ENCODE results near the gene IL12A. TPM values are rescaled to one million over a fixed set of nuclear protein-coding genes. Genes with fewer than 3 reads are reported as not detected.

IL12A gene
- total RNA-seq, 1 donor from 2014 or later, result not detected

DNA sequence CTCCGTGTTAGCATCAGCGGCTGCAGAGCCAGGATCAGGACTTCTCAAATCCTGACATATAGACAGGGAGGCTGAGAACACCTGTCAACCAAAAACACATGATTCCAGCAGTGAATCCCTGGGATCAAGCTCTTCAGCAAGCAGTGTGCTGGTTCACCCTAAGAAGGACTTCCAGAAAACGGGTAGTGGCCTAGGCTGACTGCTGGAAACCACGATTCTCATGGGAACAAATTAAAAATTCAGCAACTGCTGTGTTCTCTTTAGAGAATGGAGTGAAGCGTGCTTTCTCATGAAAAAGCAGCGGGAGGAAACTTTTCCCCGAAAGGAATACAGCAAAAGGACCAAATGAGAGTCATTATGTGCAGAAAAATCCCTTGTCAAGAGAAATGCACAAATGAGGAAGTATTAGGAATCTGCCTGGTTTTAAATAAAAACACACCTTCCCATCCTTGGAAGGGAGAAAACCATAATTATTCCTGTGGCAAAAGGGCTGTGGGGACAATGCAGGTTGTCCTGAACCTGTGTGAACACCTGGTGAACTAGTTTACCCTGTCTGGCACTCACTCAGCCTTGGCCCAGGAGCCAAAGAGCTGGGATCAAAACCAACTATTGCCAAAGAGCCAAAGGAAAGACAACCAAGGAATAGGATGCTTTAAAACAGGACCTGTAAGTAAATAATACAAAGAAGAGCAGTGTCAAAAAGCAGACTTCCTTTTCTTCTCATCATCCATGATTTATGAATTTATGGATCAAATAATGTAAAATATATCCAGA lies 13.4 kb downstream of the IL12A start:
- Histone ChIP-seq H3K9me3 (no peaks in the 10 kb centered on the region), H3K27me3 (no peaks in the 10 kb centered on the region), H3K4me3 (no peak overlapping the region), H3K36me3 (no peaks in the 10 kb centered on the region), H3K27ac (no peak overlapping the region), H3K4me1 (no peaks in the 10 kb centered on the region)
- no peak for DNase-seq (ENCODE audit: low spot score in 2 of 2)
- TF ChIP-seq, protein P1, sequence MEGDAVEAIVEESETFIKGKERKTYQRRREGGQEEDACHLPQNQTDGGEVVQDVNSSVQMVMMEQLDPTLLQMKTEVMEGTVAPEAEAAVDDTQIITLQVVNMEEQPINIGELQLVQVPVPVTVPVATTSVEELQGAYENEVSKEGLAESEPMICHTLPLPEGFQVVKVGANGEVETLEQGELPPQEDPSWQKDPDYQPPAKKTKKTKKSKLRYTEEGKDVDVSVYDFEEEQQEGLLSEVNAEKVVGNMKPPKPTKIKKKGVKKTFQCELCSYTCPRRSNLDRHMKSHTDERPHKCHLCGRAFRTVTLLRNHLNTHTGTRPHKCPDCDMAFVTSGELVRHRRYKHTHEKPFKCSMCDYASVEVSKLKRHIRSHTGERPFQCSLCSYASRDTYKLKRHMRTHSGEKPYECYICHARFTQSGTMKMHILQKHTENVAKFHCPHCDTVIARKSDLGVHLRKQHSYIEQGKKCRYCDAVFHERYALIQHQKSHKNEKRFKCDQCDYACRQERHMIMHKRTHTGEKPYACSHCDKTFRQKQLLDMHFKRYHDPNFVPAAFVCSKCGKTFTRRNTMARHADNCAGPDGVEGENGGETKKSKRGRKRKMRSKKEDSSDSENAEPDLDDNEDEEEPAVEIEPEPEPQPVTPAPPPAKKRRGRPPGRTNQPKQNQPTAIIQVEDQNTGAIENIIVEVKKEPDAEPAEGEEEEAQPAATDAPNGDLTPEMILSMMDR (IDR thresholded peaks at IDR 0.05), result no peak
- intact Hi-C loops (cut with DNase I), result no loop called here

DNA sequence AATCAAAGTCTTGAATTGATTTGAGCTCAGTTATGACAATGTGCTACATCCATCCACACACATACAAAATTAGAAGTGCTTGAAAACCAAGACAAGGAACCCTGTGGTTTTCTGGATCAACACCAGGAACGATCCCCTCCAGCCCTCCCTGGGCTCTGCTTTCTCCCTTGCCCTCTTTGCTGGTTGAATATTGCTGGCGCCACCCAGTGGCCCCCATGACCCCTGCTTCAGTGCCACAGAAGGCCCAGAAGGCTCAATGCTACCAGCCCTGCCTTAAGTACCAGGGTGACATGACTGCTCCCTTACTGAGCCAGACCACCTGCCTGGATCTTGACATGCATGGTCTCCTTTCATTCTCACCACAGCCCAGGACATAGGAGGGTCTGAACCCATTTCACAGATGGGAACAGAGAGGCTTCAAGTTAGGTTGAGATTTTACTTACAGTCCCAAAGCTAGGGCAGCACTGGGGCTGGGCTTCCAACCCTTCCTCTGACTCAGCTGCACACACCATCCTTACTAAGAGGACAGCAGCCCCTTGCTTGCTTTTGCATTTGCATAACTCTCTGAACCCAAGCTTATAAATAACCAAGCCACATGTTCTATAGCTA lies 15.0 kb downstream of the IL12A start:
- Histone ChIP-seq H3K27ac (no peak overlapping the region), H3K9me3 (no peaks in the 10 kb centered on the region), H3K4me3 (no peak overlapping the region), H3K4me1 (no peaks in the 10 kb centered on the region), H3K27me3 (no peaks in the 10 kb centered on the region), H3K36me3 (no peaks in the 10 kb centered on the region)
- TF ChIP-seq, protein P1 (IDR thresholded peaks at IDR 0.05), result peak in 2 of 3 experiments; percentile 22 to 53
- intact Hi-C loops (cut with DNase I), result no loop called here
- DNase-seq (ENCODE audit: low spot score in 2 of 2), result no peak

DNA sequence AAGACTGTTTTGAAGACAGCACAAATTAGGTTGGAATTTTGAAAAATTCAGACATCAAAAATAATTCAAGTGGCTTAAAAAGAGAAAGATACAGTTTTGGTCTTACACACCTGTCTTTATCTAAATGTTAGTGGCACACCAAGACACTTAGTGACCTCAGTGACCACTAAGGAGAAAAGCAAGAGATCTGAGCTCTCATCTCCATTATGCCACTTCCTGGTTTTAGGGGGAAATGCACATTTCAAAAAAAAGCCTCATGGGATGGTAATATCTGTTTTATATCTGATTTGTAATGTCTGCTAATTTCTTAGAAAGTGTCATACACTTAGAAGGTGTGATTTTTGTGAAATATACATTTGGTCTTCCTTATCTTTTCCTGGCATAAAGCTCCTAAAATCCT lies 16.4 kb downstream of the IL12A start:
- no peaks in the 10 kb centered on the region for H3K36me3 ChIP-seq
- H3K9me3 ChIP-seq, result no peaks in the 10 kb centered on the region
- intact Hi-C loops (cut with DNase I), result loop anchor here (5.0 kb wide), 2 partner anchors 178 to 743 kb away; no protein-coding TSS in a partner anchor
- no peaks in the 10 kb centered on the region for H3K4me1 ChIP-seq
- H3K27me3 ChIP-seq, result no peaks in the 10 kb centered on the region
- no peak overlapping the region for H3K27ac ChIP-seq
- TF ChIP-seq, protein P1 (IDR thresholded peaks at IDR 0.05), result no peak
- no peak overlapping the region for H3K4me3 ChIP-seq
- no peak for DNase-seq (ENCODE audit: low spot score in 2 of 2)

DNA sequence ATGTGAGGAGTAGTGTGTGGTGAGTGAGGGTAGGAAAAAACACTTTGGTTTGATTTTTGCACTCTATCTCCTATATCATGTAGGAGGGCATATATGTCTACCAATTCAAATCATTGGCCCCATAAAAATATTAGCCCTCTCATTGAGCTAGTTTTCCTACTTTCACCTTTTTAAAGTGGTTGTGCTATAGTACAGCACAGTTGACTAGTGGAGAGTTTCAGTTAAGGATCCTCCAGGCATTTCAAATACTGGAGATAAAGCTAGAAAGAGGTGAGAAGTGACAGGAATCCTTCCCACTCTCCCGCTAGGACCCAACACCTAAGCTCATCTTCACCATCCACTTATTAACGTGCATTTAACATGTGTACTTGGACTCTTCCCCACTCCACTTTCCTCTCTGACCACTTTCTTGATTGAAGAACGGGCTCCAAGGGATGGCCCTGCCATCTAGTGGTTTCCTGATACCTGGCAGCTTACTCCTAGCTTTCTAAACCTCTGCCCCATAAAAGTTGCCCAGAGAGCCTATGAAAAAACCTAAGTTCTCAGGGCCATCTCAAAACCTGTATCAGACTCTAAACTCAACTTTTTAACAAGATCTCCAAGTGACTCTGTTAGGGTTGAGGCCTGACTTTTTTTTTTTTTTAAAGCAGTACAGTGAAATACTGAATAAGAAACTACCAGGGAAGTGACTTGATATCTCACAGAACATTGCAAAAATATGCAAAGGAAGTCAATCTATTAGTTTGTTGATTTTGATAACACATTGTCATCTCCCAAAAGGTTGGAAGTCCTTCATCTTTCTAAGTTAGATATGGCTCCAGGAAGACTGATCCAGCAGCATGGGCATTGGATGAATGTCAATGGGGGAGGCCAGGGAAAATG lies 17.9 kb downstream of the IL12A start:
- TF ChIP-seq, protein P1 (IDR thresholded peaks at IDR 0.05), result peak; percentile 54 to 87 (median 71)
- intact Hi-C loops (cut with DNase I), result loop anchor here (1.0 to 5.0 kb wide), 4 partner anchors 121 to 744 kb away; no protein-coding TSS in a partner anchor
- Histone ChIP-seq H3K9me3 (no peaks in the 10 kb centered on the region), H3K36me3 (no peaks in the 10 kb centered on the region), H3K27me3 (no peaks in the 10 kb centered on the region), H3K27ac (no peak overlapping the region), H3K4me3 (no peak overlapping the region), H3K4me1 (no peaks in the 10 kb centered on the region)
- no peak for DNase-seq (ENCODE audit: low spot score in 2 of 2)

DNA sequence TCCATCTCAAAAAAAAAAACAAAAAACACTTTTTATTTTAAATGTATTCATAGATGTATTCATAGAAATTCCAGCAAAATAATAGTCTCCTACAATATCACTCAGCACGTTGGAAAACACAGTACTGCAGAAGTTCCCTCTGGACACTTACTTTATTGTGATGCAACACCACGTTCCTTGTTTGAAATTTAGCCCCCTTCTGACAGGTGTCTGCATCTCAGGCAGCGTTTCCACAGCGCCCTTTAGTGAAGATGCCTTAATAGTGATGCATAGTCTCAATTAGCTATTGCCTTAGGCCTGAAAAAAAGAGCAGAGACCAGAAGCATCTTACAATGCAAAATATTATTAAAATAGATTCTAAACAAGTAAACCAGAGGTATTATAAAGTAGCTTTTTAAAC lies 20.3 kb downstream of the IL12A start:
- Histone ChIP-seq H3K27ac (no peak overlapping the region), H3K9me3 (no peaks in the 10 kb centered on the region), H3K4me1 (no peaks in the 10 kb centered on the region), H3K36me3 (no peaks in the 10 kb centered on the region), H3K4me3 (no peak overlapping the region), H3K27me3 (no peaks in the 10 kb centered on the region)
- intact Hi-C loops (cut with DNase I), result loop anchor here (5.0 kb wide), 2 partner anchors 182 to 747 kb away; no protein-coding TSS in a partner anchor
- no peak for DNase-seq (ENCODE audit: low spot score in 2 of 2)
- TF ChIP-seq, protein P1 (IDR thresholded peaks at IDR 0.05), result no peak

All from ascending aorta (tissue), 2 donors.